ENCODE results near the gene CUL4A. TPM values are rescaled to one million over a fixed set of nuclear protein-coding genes. Genes with fewer than 3 reads are reported as not detected.

The CUL4A gene
- total and polyA plus RNA-seq, 9 of the 15 experiments (the other 6 are each of a cell fraction or from before 2014, with no cell fraction given): 21.1 to 92.0 (median 63.2) TPM

GRCh38 chr13:113296823-113297369 is 87.5 kb downstream of the CUL4A start, which contains the start of gene LAMP1 (continued):
- TF ChIP-seq MLX (CRISPR knock-in tag; conservative IDR thresholded peaks at IDR 0.05) (peak; percentile 78 to 96; a peak in 2 of 4 replicates), GTF3C2 (IDR thresholded peaks at IDR 0.05; ENCODE audit: borderline replicate concordance, extremely low read depth, insufficient read length) (no peak), POLR3G (IDR thresholded peaks at IDR 0.05; ENCODE audit: extremely low read depth, insufficient read length, insufficient replicate concordance) (no peak), ZBTB8A (IDR thresholded peaks at IDR 0.05; ENCODE audit: partially characterized antibody) (no peak), NR2C1 (IDR thresholded peaks at IDR 0.05) (peak; percentile 31; the same call in 1 of the 2 replicates), NR2C1 (tag; IDR thresholded peaks at IDR 0.05) (peak; percentile 63), SLC30A9 (CRISPR knock-in tag; IDR thresholded peaks at IDR 0.05) (no peak), RAD51 (IDR thresholded peaks at IDR 0.05; ENCODE audit: borderline replicate concordance, low read depth) (peak; percentile 100), FOXJ3 (CRISPR knock-in tag; IDR thresholded peaks at IDR 0.05) (no peak), MECOM (CRISPR knock-in tag; IDR thresholded peaks at IDR 0.05) (peak; percentile 56; the same call in 1 of the 2 replicates), NCOA4 (IDR thresholded peaks at IDR 0.05; ENCODE audit: partially characterized antibody) (peak; percentile 35), ZBTB1 (CRISPR knock-in tag; IDR thresholded peaks at IDR 0.05; ENCODE audit: borderline replicate concordance, low read depth) (peak; percentile 78), ZNF449 (CRISPR knock-in tag; IDR thresholded peaks at IDR 0.05) (no peak), ZNF174 (CRISPR knock-in tag; IDR thresholded peaks at IDR 0.05) (no peak), TFAP4 (CRISPR knock-in tag; IDR thresholded peaks at IDR 0.05; ENCODE audit: borderline replicate concordance) (peak; percentile 81; the same call in 1 of the 2 replicates), ZBTB26 (CRISPR knock-in tag; IDR thresholded peaks at IDR 0.05) (peak; percentile 24; the same call in 1 of the 2 replicates), GMEB1 (CRISPR knock-in tag; IDR thresholded peaks at IDR 0.05) (peak; percentile 91), NR3C1 (CRISPR knock-in tag; IDR thresholded peaks at IDR 0.05) (peak; percentile 84; the same call in 1 of the 2 replicates), GATA2 (CRISPR knock-in tag; IDR thresholded peaks at IDR 0.05) (no peak)

Measured in K562 (cell line).